Stimulated activated naive CD8-positive, alpha-beta T cell treated with anti-CD3 and anti-CD28 coated beads, Interleukin-15, Interleukin-2, amounts not matched to agents 100 ng/mL and 50 ng/mL, for 24 hours (primary cell): ENCODE data around the gene ANXA2R.
"Not testable (repeated sequence)": the region's sequence is repeated elsewhere in the genome, so short reads cannot be mapped to it uniquely, and the experiment has no call there.

Source experiments
- H3K27ac Mint-ChIP-seq: one replicate; pipeline ENCODE4 v1.8.0; 2021; ENCODE audit warnings: mild to moderate bottlenecking, mixed read lengths
- H3K27me3 Mint-ChIP-seq: one replicate; pipeline ENCODE4 v1.8.0; 2021; ENCODE audit warnings: mixed read lengths
- H3K36me3 Mint-ChIP-seq: one replicate; pipeline ENCODE4 v1.8.0; 2021; ENCODE audit warnings: low read depth, mixed read lengths
- H3K4me1 Mint-ChIP-seq: one replicate; pipeline ENCODE4 v1.8.0; 2021; ENCODE audit warnings: low read depth, mixed read lengths
- H3K4me3 Mint-ChIP-seq: one replicate; pipeline ENCODE4 v1.8.0; 2021; ENCODE audit warnings: mild to moderate bottlenecking, mixed read lengths
- H3K9me3 Mint-ChIP-seq: one replicate; pipeline ENCODE4 v1.8.0; 2021; ENCODE audit warnings: mixed read lengths

The ANXA2R gene

GRCh38 chr5:43066799-43067741 is 27.0 kb upstream of the ANXA2R start:
- Mint-ChIP-seq H3K4me3 (peak overlapping the region; percentile 98), H3K36me3 (peaks cover 26% of the 10 kb centered on the region), H3K4me1 (peaks cover 42% of the 10 kb centered on the region), H3K9me3 (no peaks in the 10 kb centered on the region), H3K27ac (peak overlapping the region; percentile 99), H3K27me3 (no peaks in the 10 kb centered on the region)

- H3K4me1 Mint-ChIP-seq: peaks cover 42% of the 10 kb centered on the region
- peak overlapping the region; percentile 98 for H3K4me3 Mint-ChIP-seq
- no peaks in the 10 kb centered on the region for H3K9me3 Mint-ChIP-seq
- no peaks in the 10 kb centered on the region for H3K27me3 Mint-ChIP-seq
- H3K36me3 Mint-ChIP-seq: peaks cover 28% of the 10 kb centered on the region
- H3K27ac Mint-ChIP-seq: peak overlapping the region; percentile 99
Measured at GRCh38 chr5:43065948-43066798, 26.1 kb upstream of the ANXA2R start.

GRCh38 chr5:43065387-43065947 is 25.3 kb upstream of the ANXA2R start:
- H3K27ac Mint-ChIP-seq: peak overlapping the region; percentile 99
- H3K36me3 Mint-ChIP-seq: peaks cover 21% of the 10 kb centered on the region
- no peaks in the 10 kb centered on the region for H3K9me3 Mint-ChIP-seq
- H3K4me3 Mint-ChIP-seq: peak overlapping the region; percentile 98
- H3K27me3 Mint-ChIP-seq: no peaks in the 10 kb centered on the region
- H3K4me1 Mint-ChIP-seq: peaks cover 37% of the 10 kb centered on the region

- peaks cover 24% of the 10 kb centered on the region for H3K4me1 Mint-ChIP-seq
- H3K27ac Mint-ChIP-seq: no peak overlapping the region
- no peaks in the 10 kb centered on the region for H3K27me3 Mint-ChIP-seq
- peaks cover 3% of the 10 kb centered on the region for H3K9me3 Mint-ChIP-seq
- H3K4me3 Mint-ChIP-seq: no peak overlapping the region
- peaks cover 21% of the 10 kb centered on the region for H3K36me3 Mint-ChIP-seq
Measured at GRCh38 chr5:43063721-43064171, 23.6 kb upstream of the ANXA2R start.

GRCh38 chr5:43061352-43062075 is 21.4 kb upstream of the ANXA2R start:
- Mint-ChIP-seq H3K27ac (no peak overlapping the region), H3K4me1 (peaks cover 11% of the 10 kb centered on the region), H3K36me3 (peaks cover 14% of the 10 kb centered on the region)

GRCh38 chr5:43060020-43060419 is 19.9 kb upstream of the ANXA2R start:
- Mint-ChIP-seq H3K36me3 (peaks cover 18% of the 10 kb centered on the region), H3K4me1 (peaks cover 11% of the 10 kb centered on the region), H3K9me3 (peaks cover 19% of the 10 kb centered on the region)
- not testable (repeated sequence) for H3K27ac Mint-ChIP-seq, H3K4me3 Mint-ChIP-seq, H3K27me3 Mint-ChIP-seq

More at GRCh38 chr5:43061352-43062075, 21.4 kb upstream of the ANXA2R start:
- H3K4me3 Mint-ChIP-seq: no peak overlapping the region
- no peaks in the 10 kb centered on the region for H3K27me3 Mint-ChIP-seq
- peaks cover 8% of the 10 kb centered on the region for H3K9me3 Mint-ChIP-seq

GRCh38 chr5:43055098-43055497 is 15.0 kb upstream of the ANXA2R start:
- not testable (repeated sequence) for H3K27ac Mint-ChIP-seq, H3K4me3 Mint-ChIP-seq, H3K27me3 Mint-ChIP-seq
- peaks cover 14% of the 10 kb centered on the region for H3K4me1 Mint-ChIP-seq
- H3K36me3 Mint-ChIP-seq: peaks cover 42% of the 10 kb centered on the region
- peaks cover 19% of the 10 kb centered on the region for H3K9me3 Mint-ChIP-seq

- Mint-ChIP-seq H3K27ac (no peak overlapping the region), H3K9me3 (peaks cover 11% of the 10 kb centered on the region), H3K36me3 (peaks cover 36% of the 10 kb centered on the region), H3K4me3 (no peak overlapping the region), H3K27me3 (no peaks in the 10 kb centered on the region), H3K4me1 (peaks cover 35% of the 10 kb centered on the region)
Measured at GRCh38 chr5:43051684-43052083, 11.6 kb upstream of the ANXA2R start.

GRCh38 chr5:43050384-43050783 is 10.3 kb upstream of the ANXA2R start:
- Mint-ChIP-seq H3K4me1 (peaks cover 41% of the 10 kb centered on the region), H3K4me3 (no peak overlapping the region), H3K27me3 (no peaks in the 10 kb centered on the region), H3K36me3 (peaks cover 35% of the 10 kb centered on the region), H3K9me3 (peaks cover 3% of the 10 kb centered on the region), H3K27ac (no peak overlapping the region)

GRCh38 chr5:43049236-43049635 is 9.1 kb upstream of the ANXA2R start:
- Mint-ChIP-seq H3K36me3 (peaks cover 30% of the 10 kb centered on the region), H3K27me3 (no peaks in the 10 kb centered on the region), H3K4me1 (peaks cover 52% of the 10 kb centered on the region), H3K9me3 (no peaks in the 10 kb centered on the region), H3K4me3 (no peak overlapping the region), H3K27ac (no peak overlapping the region)

GRCh38 chr5:43046474-43046873 is 6.4 kb upstream of the ANXA2R start:
- H3K27ac Mint-ChIP-seq: no peak overlapping the region
- H3K4me1 Mint-ChIP-seq: peaks cover 60% of the 10 kb centered on the region
- no peaks in the 10 kb centered on the region for H3K27me3 Mint-ChIP-seq
- H3K36me3 Mint-ChIP-seq: peaks cover 15% of the 10 kb centered on the region
- H3K4me3 Mint-ChIP-seq: no peak overlapping the region
- no peaks in the 10 kb centered on the region for H3K9me3 Mint-ChIP-seq

- peaks cover 56% of the 10 kb centered on the region for H3K4me1 Mint-ChIP-seq
Measured at GRCh38 chr5:43045236-43045635, 5.1 kb upstream of the ANXA2R start.

GRCh38 chr5:43044181-43044914 is 4.2 kb upstream of the ANXA2R start:
- H3K27me3 Mint-ChIP-seq: no peaks in the 10 kb centered on the region
- H3K9me3 Mint-ChIP-seq: no peaks in the 10 kb centered on the region
- H3K36me3 Mint-ChIP-seq: peaks cover 3% of the 10 kb centered on the region
- H3K27ac Mint-ChIP-seq: no peak overlapping the region
- no peak overlapping the region for H3K4me3 Mint-ChIP-seq
- peaks cover 54% of the 10 kb centered on the region for H3K4me1 Mint-ChIP-seq

More at GRCh38 chr5:43045236-43045635, 5.1 kb upstream of the ANXA2R start:
- H3K9me3 Mint-ChIP-seq: no peaks in the 10 kb centered on the region
- H3K27ac Mint-ChIP-seq: no peak overlapping the region
- no peak overlapping the region for H3K4me3 Mint-ChIP-seq
- H3K27me3 Mint-ChIP-seq: no peaks in the 10 kb centered on the region
- H3K36me3 Mint-ChIP-seq: peaks cover 3% of the 10 kb centered on the region

- Mint-ChIP-seq H3K36me3 (peaks cover 3% of the 10 kb centered on the region), H3K4me1 (peaks cover 49% of the 10 kb centered on the region), H3K27me3 (no peaks in the 10 kb centered on the region), H3K9me3 (no peaks in the 10 kb centered on the region), H3K4me3 (peak overlapping the region; percentile 91), H3K27ac (peak overlapping the region; percentile 99)
Measured at GRCh38 chr5:43043400-43043756, 3.3 kb upstream of the ANXA2R start.
